GM19463 (cell line): ENCODE results near the gene ZNF710.
A peak's percentile ranks its signal among the peaks of the same experiment; 100 is the strongest.

Experiments used
- ATAC-seq: cut with Tn5 transposase; IDR thresholded peaks from one replicate; pipeline ENCODE4 v1.9.1; 2021; ENCODE audit warnings: mild to moderate bottlenecking, moderate library complexity; ENCODE audit not compliant: unreplicated experiment

The ZNF710 gene

GRCh38 chr15:90016721-90017120 lies 15.6 kb downstream of the ZNF710 start:
- no peak for ATAC-seq

- no peak for ATAC-seq
Observed at GRCh38 chr15:90018216-90018831, 17.2 kb downstream of the ZNF710 start.

- ATAC-seq, result no peak
Observed at GRCh38 chr15:90019611-90020010, 18.5 kb downstream of the ZNF710 start.

GRCh38 chr15:90020021-90020735 lies 19.1 kb downstream of the ZNF710 start:
- no peak for ATAC-seq

GRCh38 chr15:90020936-90021507 lies 19.9 kb downstream of the ZNF710 start:
- ATAC-seq, result no peak

GRCh38 chr15:90022345-90022744 lies 21.2 kb downstream of the ZNF710 start:
- no peak for ATAC-seq

GRCh38 chr15:90022905-90023700 lies 22.0 kb downstream of the ZNF710 start:
- no peak for ATAC-seq

GRCh38 chr15:90024406-90024805 lies 23.3 kb downstream of the ZNF710 start:
- no peak for ATAC-seq

GRCh38 chr15:90025489-90026033 lies 24.4 kb downstream of the ZNF710 start:
- no peak for ATAC-seq

GRCh38 chr15:90028376-90028944 lies 27.3 kb downstream of the ZNF710 start:
- ATAC-seq, result no peak

GRCh38 chr15:90029024-90029423 lies 27.9 kb downstream of the ZNF710 start:
- ATAC-seq, result no peak

GRCh38 chr15:90030376-90030775 lies 29.3 kb downstream of the ZNF710 start:
- no peak for ATAC-seq

GRCh38 chr15:90031231-90031791 lies 30.2 kb downstream of the ZNF710 start:
- peak; percentile 90 for ATAC-seq

- no peak for ATAC-seq
Observed at GRCh38 chr15:90033006-90033405, 31.9 kb downstream of the ZNF710 start.

- no peak for ATAC-seq
Observed at GRCh38 chr15:90033448-90033847, 32.3 kb downstream of the ZNF710 start.

- no peak for ATAC-seq
Observed at GRCh38 chr15:90035095-90035839, 34.1 kb downstream of the ZNF710 start.

- no peak for ATAC-seq
Observed at GRCh38 chr15:90035840-90036230, 34.7 kb downstream of the ZNF710 start.

- no peak for ATAC-seq
Observed at GRCh38 chr15:90036343-90036742, 35.2 kb downstream of the ZNF710 start.

GRCh38 chr15:90036806-90037510 lies 35.8 kb downstream of the ZNF710 start:
- no peak for ATAC-seq
